HCT116 (cell line): ENCODE results near the gene BORA. TPM values are rescaled to one million over a fixed set of nuclear protein-coding genes. Genes with fewer than 3 reads are reported as not detected.

Source experiments
- ATAC-seq: fragments of 200-7000 bp; cut with Tn5 transposase; 2 replicates; pipeline ENCODE4 v1.9.1; 2020; ENCODE audit warnings: mild to moderate bottlenecking, moderate library complexity
- BruUV-seq: library from RNA; stranded (reverse); fragments of 400-500 nt; replicated peaks from 2 replicates; lab custom pipeline; 2021; lab: Mats Ljungman, UMichigan
- CTCF ChIA-PET: fragments of 300-600 bp; sonication (Branson Sonifier 250); formaldehyde crosslinking; loops from one replicate; lab custom pipeline; 2021; ENCODE audit warnings: antibody characterized with exemption; lab: Charles Lee
- POLR2A ChIA-PET: fragments of 300-600, 350-600 bp; sonication (Branson Sonifier 250); formaldehyde crosslinking; loops from one replicate; lab custom pipeline; 2021; ENCODE audit warnings: antibody characterized with exemption; lab: Charles Lee
- RAD21 ChIA-PET, 2 experiments: fragments of 300-600 bp; sonication (Branson Sonifier 250); formaldehyde crosslinking; loops; one replicate each; lab custom pipeline; 2023; ENCODE audit warnings: low total read pairs in 2 of 2; ENCODE audit not compliant: uncharacterized antibody in 2 of 2, unreplicated experiment in 2 of 2, low non-redundant PET in 1 of 2; lab: Charles Lee
- DNase-seq: peaks from one replicate; pipeline ENCODE4 v3.0.0-alpha.2; 2010; ENCODE audit warnings: low read depth, low spot score
- H2AFZ ChIP-seq: fragments of 200-600 bp; shearing (Covaris generic), sonication (generic); 2 replicates; pipeline ENCODE4 v1.6.1; 2017; ENCODE audit warnings: low read depth, mixed run types, mixed read lengths, antibody characterized with exemption, low read length; ENCODE audit not compliant: poor library complexity, severe bottlenecking
- H3K27ac ChIP-seq: 2 replicates; pipeline ENCODE4 v1.5.1; 2012; ENCODE audit warnings: low read depth, low read length
- H3K27me3 ChIP-seq: fragments of 200-600 bp; sonication (generic); 2 replicates; pipeline ENCODE4 v1.6.1; 2016; ENCODE audit warnings: mixed run types, low read length, mixed read lengths; ENCODE audit not compliant: insufficient read depth
- H3K36me3 ChIP-seq, 2 experiments: fragments of 200-500 bp in 1 of 2; fragments of 200-600 bp in 1 of 2; sonication (Bioruptor generic) in 1 of 2; sonication (generic) in 1 of 2; 2 replicates each; pipeline versions ENCODE4 v1.5.1 to v1.6.1; 2014 to 2016; ENCODE audit warnings: low read length in 2 of 2, inconsistent platforms in 1 of 2, mixed read lengths in 1 of 2, mixed run types in 1 of 2; ENCODE audit not compliant: insufficient read depth in 2 of 2, control insufficient read depth in 1 of 2
- H3K4me1 ChIP-seq, 2 experiments: fragments of 200-600 bp in 1 of 2; sonication (generic) in 1 of 2; 2 replicates each; pipeline versions ENCODE4 v1.5.1 to v1.6.1; 2012 to 2017; ENCODE audit warnings: low read length in 2 of 2, inconsistent platforms in 1 of 2, mild to moderate bottlenecking in 1 of 2, mixed read lengths in 1 of 2, mixed run types in 1 of 2, moderate library complexity in 1 of 2; ENCODE audit not compliant: insufficient read depth in 2 of 2, control insufficient read depth in 1 of 2
- H3K4me2 ChIP-seq: fragments of 200-600 bp; sonication (generic); 2 replicates; pipeline ENCODE4 v1.6.1; 2017; ENCODE audit warnings: mixed run types, low read length, mixed read lengths
- H3K4me3 ChIP-seq, 2 experiments: fragments of 200-600 bp in 1 of 2; sonication (generic) in 1 of 2; replicated peaks in 1 of 2; 2 replicates each; pipeline ENCODE4 v1.5.1; 2011 to 2016; ENCODE audit warnings: low read length in 2 of 2, control low read depth in 1 of 2, low read depth in 1 of 2, mild to moderate bottlenecking in 1 of 2, mixed read lengths in 1 of 2, mixed run types in 1 of 2
- H3K79me2 ChIP-seq: fragments of 200-600 bp; sonication (generic); 2 replicates; pipeline ENCODE4 v1.6.1; 2017; ENCODE audit warnings: mild to moderate bottlenecking, mixed run types, low read length, moderate library complexity, mixed read lengths; ENCODE audit not compliant: insufficient read depth
- H3K9ac ChIP-seq: fragments of 200-600 bp; sonication (generic); 2 replicates; pipeline ENCODE4 v1.6.1; 2016; ENCODE audit warnings: low read length, mixed read lengths
- H3K9me2 ChIP-seq: fragments of 200-600 bp; sonication (generic), shearing (Covaris generic); 2 replicates; pipeline ENCODE4 v1.6.1; 2017; ENCODE audit warnings: mixed run types, mild to moderate bottlenecking, moderate library complexity; ENCODE audit not compliant: insufficient read depth
- H3K9me3 ChIP-seq, 2 experiments: fragments of 200-500 bp in 1 of 2; fragments of 200-600 bp in 1 of 2; sonication (Bioruptor generic) in 1 of 2; sonication (generic) in 1 of 2; 2 replicates each; pipeline ENCODE4 v1.6.1; 2014 to 2017; ENCODE audit warnings: low read length in 2 of 2, mixed read lengths in 2 of 2, inconsistent platforms in 1 of 2, low read depth in 1 of 2, mild to moderate bottlenecking in 1 of 2, mixed run types in 1 of 2, moderate library complexity in 1 of 2; ENCODE audit not compliant: control insufficient read depth in 1 of 2, insufficient read depth in 1 of 2
- H4K20me1 ChIP-seq: fragments of 200-600 bp; sonication (generic), shearing (Covaris generic); 2 replicates; pipeline ENCODE4 v1.6.1; 2017; ENCODE audit warnings: mixed run types, mild to moderate bottlenecking, moderate library complexity; ENCODE audit not compliant: insufficient read depth
- CBX3 ChIP-seq: IDR thresholded peaks from 2 replicates; pipeline ENCODE4 v1.6.1; 2012; ENCODE audit warnings: low read depth
- CEBPB ChIP-seq: IDR thresholded peaks from 2 replicates; pipeline ENCODE4 v1.6.1; 2012; ENCODE audit warnings: low read depth
- EGR1 ChIP-seq: IDR thresholded peaks from 2 replicates; pipeline ENCODE4 v1.6.1; 2012; ENCODE audit warnings: low read depth
- ELF1 ChIP-seq: IDR thresholded peaks from 2 replicates; pipeline ENCODE4 v1.6.1; 2012; ENCODE audit warnings: low read depth, borderline replicate concordance
- FOSL1 ChIP-seq: IDR thresholded peaks from 2 replicates; pipeline ENCODE4 v1.6.1; 2012; ENCODE audit warnings: low read depth
- JUND ChIP-seq: IDR thresholded peaks from 2 replicates; pipeline ENCODE4 v1.6.1; 2012
- MAX ChIP-seq: IDR thresholded peaks from 2 replicates; pipeline ENCODE4 v1.6.1; 2012
- RAD21 ChIP-seq: IDR thresholded peaks from 2 replicates; pipeline ENCODE4 v1.6.1; 2012; ENCODE audit warnings: low read depth, mild to moderate bottlenecking
- SRF ChIP-seq: IDR thresholded peaks from 2 replicates; pipeline ENCODE4 v1.6.1; 2012; ENCODE audit warnings: low read depth
- ZFX ChIP-seq: fragments of 450-650 bp; IDR thresholded peaks from 2 replicates; pipeline ENCODE4 v1.6.1; 2017
- intact Hi-C: fragments of 100-400 bp; cut with micrococcal nuclease; formaldehyde crosslinking; loops from 2 replicates; pipeline ENCODE4 v1.10.0; 2022
- total RNA-seq: library from RNA; stranded (reverse); gene quantifications from one replicate; pipeline ENCODE4 v1.2.1, GENCODE V29; 2021; ENCODE audit not compliant: unreplicated experiment
- TF ChIP-seq, protein P1 (sequence below), 3 experiments: fragments of 200-600 bp in 1 of 3; sonication (generic) in 1 of 3; IDR thresholded peaks in 2 of 3; conservative IDR thresholded peaks in 1 of 3; 2 replicates each; pipeline ENCODE4 v1.5.1; 2012 to 2017; ENCODE audit warnings: low read depth in 2 of 3, low read length in 2 of 3, antibody characterized with exemption in 1 of 3, borderline replicate concordance in 1 of 3, control low read depth in 1 of 3, mild to moderate bottlenecking in 1 of 3, mixed read lengths in 1 of 3, mixed run types in 1 of 3, moderate library complexity in 1 of 3; ENCODE audit not compliant: insufficient read depth in 1 of 3

The BORA gene
- total RNA-seq, 1 experiment from 2014 or later, result 27.6 TPM

DNA sequence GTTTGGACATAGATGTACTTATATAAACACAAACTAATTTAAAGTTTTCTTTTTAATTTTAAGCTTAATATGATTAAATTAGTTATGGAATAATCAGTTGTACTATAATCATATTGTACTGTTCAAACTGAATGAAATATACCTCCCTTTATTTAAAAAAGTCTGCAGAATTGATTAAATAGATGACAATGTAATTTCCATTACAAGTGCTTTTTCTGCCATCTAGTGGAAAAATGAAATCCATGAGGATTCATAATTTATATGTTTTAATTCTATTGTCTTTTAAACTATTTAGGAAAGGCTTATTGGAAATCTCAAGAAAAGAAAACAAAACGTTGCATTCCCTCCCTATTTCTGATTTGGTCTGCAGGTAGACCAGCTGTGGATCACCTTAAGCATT, 31.1 kb upstream of the BORA start (continued):
- TF ChIP-seq ELF1, result no peak

DNA sequence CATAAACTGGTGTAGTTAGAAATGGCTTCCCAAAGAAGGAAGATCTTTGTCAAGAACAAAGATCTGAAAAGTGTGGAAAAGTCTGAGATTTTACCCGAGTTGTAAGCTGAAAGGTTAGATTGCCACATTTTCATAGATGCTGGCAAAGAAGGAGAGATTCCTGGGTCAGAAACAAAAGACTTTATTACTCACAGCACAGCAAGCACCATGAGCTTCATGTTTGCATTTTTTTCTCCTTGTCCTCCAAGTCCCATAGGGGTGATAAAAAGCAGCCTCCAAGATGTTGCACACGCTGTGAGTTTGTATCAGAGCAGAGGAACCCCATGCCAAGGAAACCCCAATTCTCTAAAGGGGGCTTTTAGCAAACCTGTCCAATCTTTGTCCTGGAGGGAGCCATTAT, 29.6 kb upstream of the BORA start:
- CTCF ChIA-PET, result no interaction called here

More for the DNA sequence above, 29.6 kb upstream of the BORA start:
- RAD21 ChIA-PET, result no interaction called here
- POLR2A ChIA-PET, result no interaction called here
- no peak overlapping the region for H3K9ac ChIP-seq
- no peak overlapping the region for H2AFZ ChIP-seq
- BruUV-seq, result no TSS peak
- H3K79me2 ChIP-seq, result no peaks in the 10 kb centered on the region
- no peaks in the 10 kb centered on the region for H3K27me3 ChIP-seq
- intact Hi-C loops, result no loop called here
- no peaks in the 10 kb centered on the region for H3K9me2 ChIP-seq
- no peaks in the 10 kb centered on the region for H3K9me3 ChIP-seq
- H3K4me2 ChIP-seq, result no peak overlapping the region
- no peaks in the 10 kb centered on the region for H4K20me1 ChIP-seq
- H3K27ac ChIP-seq, result no peak overlapping the region
- DNase-seq (no peak), ATAC-seq (no peak)
- H3K4me1 ChIP-seq, result no peaks in the 10 kb centered on the region
- no peaks in the 10 kb centered on the region for H3K36me3 ChIP-seq
- H3K4me3 ChIP-seq, result no peak overlapping the region
- TF ChIP-seq SRF (no peak), EGR1 (no peak), FOSL1 (no peak), CBX3 (no peak), JUND (no peak), ZFX (no peak), CEBPB (no peak), RAD21 (no peak), MAX (no peak)
- TF ChIP-seq, protein P1, sequence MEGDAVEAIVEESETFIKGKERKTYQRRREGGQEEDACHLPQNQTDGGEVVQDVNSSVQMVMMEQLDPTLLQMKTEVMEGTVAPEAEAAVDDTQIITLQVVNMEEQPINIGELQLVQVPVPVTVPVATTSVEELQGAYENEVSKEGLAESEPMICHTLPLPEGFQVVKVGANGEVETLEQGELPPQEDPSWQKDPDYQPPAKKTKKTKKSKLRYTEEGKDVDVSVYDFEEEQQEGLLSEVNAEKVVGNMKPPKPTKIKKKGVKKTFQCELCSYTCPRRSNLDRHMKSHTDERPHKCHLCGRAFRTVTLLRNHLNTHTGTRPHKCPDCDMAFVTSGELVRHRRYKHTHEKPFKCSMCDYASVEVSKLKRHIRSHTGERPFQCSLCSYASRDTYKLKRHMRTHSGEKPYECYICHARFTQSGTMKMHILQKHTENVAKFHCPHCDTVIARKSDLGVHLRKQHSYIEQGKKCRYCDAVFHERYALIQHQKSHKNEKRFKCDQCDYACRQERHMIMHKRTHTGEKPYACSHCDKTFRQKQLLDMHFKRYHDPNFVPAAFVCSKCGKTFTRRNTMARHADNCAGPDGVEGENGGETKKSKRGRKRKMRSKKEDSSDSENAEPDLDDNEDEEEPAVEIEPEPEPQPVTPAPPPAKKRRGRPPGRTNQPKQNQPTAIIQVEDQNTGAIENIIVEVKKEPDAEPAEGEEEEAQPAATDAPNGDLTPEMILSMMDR (IDR thresholded peaks at IDR 0.05 in 2 of 3, conservative IDR thresholded peaks at IDR 0.05 in 1 of 3; ENCODE audit: borderline replicate concordance in 1 of 3, insufficient read depth in 1 of 3, low read depth in 2 of 3, low read length in 2 of 3), result no peak
